ENCODE results near the gene SNX25.

GRCh38 chr4:185359767-185360446, 150.5 kb downstream of the SNX25 start:
- TF ChIP-seq, protein P1, sequence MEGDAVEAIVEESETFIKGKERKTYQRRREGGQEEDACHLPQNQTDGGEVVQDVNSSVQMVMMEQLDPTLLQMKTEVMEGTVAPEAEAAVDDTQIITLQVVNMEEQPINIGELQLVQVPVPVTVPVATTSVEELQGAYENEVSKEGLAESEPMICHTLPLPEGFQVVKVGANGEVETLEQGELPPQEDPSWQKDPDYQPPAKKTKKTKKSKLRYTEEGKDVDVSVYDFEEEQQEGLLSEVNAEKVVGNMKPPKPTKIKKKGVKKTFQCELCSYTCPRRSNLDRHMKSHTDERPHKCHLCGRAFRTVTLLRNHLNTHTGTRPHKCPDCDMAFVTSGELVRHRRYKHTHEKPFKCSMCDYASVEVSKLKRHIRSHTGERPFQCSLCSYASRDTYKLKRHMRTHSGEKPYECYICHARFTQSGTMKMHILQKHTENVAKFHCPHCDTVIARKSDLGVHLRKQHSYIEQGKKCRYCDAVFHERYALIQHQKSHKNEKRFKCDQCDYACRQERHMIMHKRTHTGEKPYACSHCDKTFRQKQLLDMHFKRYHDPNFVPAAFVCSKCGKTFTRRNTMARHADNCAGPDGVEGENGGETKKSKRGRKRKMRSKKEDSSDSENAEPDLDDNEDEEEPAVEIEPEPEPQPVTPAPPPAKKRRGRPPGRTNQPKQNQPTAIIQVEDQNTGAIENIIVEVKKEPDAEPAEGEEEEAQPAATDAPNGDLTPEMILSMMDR (IDR thresholded peaks at IDR 0.05 in 4 of 5, conservative IDR thresholded peaks at IDR 0.05 in 1 of 5): no peak
- TF ChIP-seq POLR2A (IDR thresholded peaks at IDR 0.05): no peak

All from gastrocnemius medialis (tissue), 4 donors.